PC-9 (cell line): ENCODE results near the gene SCAPER. TPM values are rescaled to one million over a fixed set of nuclear protein-coding genes. Genes with fewer than 3 reads are reported as not detected.

ENCODE experiments used
- BruUV-seq: library from RNA; stranded (reverse); fragments of 400-500 nt; replicated peaks from 2 replicates; lab custom pipeline; 2021; lab: Mats Ljungman, UMichigan
- CTCF ChIA-PET: fragments of 300-600 bp; sonication (Branson Sonifier 250); formaldehyde crosslinking; loops from one replicate; lab custom pipeline; 2022; ENCODE audit warnings: antibody characterized with exemption; lab: Charles Lee
- POLR2A ChIA-PET: fragments of 300-600 bp; sonication (Branson Sonifier 250); formaldehyde crosslinking; loops from one replicate; lab custom pipeline; 2022; ENCODE audit warnings: antibody characterized with exemption; ENCODE audit not compliant: unreplicated experiment; lab: Charles Lee
- DNase-seq, 2 experiments: peaks; one replicate each; pipeline versions ENCODE4 v3.0.0 to v3.0.0-alpha.2; 2015 to 2022; ENCODE audit warnings: mixed read lengths in 1 of 2
- H2AFZ ChIP-seq: fragments of 200-600 bp; sonication (generic); 2 replicates; pipeline ENCODE4 v1.8.1; 2017; ENCODE audit warnings: antibody characterized with exemption
- H3F3A ChIP-seq: fragments of 200-600 bp; sonication (generic); 2 replicates; pipeline ENCODE4 v1.8.1; 2017; ENCODE audit warnings: antibody characterized with exemption, mild to moderate bottlenecking, low read depth; ENCODE audit not compliant: insufficient read depth
- H3K27ac ChIP-seq: fragments of 200-600 bp; sonication (generic); 2 replicates; pipeline ENCODE4 v1.6.1; 2016; ENCODE audit warnings: mixed run types
- H3K27me3 ChIP-seq: fragments of 200-600 bp; sonication (generic); 2 replicates; pipeline ENCODE4 v1.6.1; 2016; ENCODE audit warnings: low read depth, mixed run types; ENCODE audit not compliant: insufficient read depth
- H3K36me3 ChIP-seq: fragments of 200-600 bp; sonication (generic); 2 replicates; pipeline ENCODE4 v1.6.1; 2016; ENCODE audit warnings: low read depth, mixed run types
- H3K4me1 ChIP-seq: fragments of 200-600 bp; sonication (generic); replicated peaks from 2 replicates; pipeline ENCODE4 v1.6.1; 2016; ENCODE audit warnings: mixed run types; ENCODE audit not compliant: insufficient read depth
- H3K4me2 ChIP-seq: fragments of 200-600 bp; sonication (generic); 2 replicates; pipeline ENCODE4 v1.6.1; 2017; ENCODE audit warnings: mixed run types
- H3K4me3 ChIP-seq: fragments of 200-600 bp; sonication (generic); 2 replicates; pipeline ENCODE4 v1.6.1; 2016; ENCODE audit warnings: mixed run types
- H3K79me2 ChIP-seq: fragments of 200-600 bp; sonication (generic); 2 replicates; pipeline ENCODE4 v1.6.1; 2017; ENCODE audit warnings: low read depth, mixed run types
- H3K9me2 ChIP-seq: fragments of 200-600 bp; sonication (generic); 2 replicates; pipeline ENCODE4 v1.8.1; 2017; ENCODE audit warnings: mild to moderate bottlenecking; ENCODE audit not compliant: insufficient read depth
- H3K9me3 ChIP-seq: fragments of 200-600 bp; sonication (generic); 2 replicates; pipeline ENCODE4 v1.8.1; 2016; ENCODE audit warnings: low read depth; ENCODE audit not compliant: insufficient read depth
- H4K20me1 ChIP-seq: fragments of 200-600 bp; sonication (generic); 2 replicates; pipeline ENCODE4 v1.8.1; 2017; ENCODE audit not compliant: insufficient read depth
- EZH2 ChIP-seq: fragments of 200-600 bp; sonication (generic); IDR thresholded peaks from 2 replicates; pipeline ENCODE4 v1.8.0; 2017; ENCODE audit warnings: antibody characterized with exemption, low read depth
- intact Hi-C: fragments of 100-400 bp; cut with micrococcal nuclease; formaldehyde crosslinking; loops from one replicate; pipeline ENCODE4 v1.10.0; 2022; ENCODE audit not compliant: unreplicated experiment
- total RNA-seq: library from RNA; stranded (reverse); gene quantifications from 2 replicates; pipeline ENCODE4 v1.2.3, GENCODE V29; 2021
- TF ChIP-seq, protein P1 (sequence below): fragments of 200-600 bp; sonication (generic); conservative IDR thresholded peaks from 2 replicates; pipeline ENCODE4 v1.6.1; 2017; ENCODE audit warnings: mixed run types, antibody characterized with exemption, mild to moderate bottlenecking, moderate library complexity

SCAPER gene
- total RNA-seq, 1 experiment from 2014 or later: 18.7 TPM

DNA sequence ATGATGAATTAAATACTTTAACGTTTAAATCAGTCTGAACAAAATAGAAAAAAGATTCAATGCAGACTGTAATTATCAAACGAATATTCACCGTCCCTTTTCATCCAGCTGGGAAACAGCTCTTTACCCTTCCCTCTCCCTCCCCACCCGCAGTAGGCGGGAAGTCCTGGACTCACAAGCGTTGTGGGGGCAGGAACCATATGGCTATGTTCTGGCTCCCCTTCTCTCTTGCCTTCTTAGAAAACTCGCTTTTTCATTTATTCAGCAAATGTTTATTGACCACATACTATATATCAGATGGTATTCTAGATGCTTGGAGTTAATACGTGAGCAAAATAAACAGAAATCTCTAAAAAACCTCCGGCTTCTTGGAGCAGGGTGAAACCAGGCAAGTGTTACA lies 715 bp upstream of the SCAPER start:
- peak overlapping the region; percentile 88 for H3K4me3 ChIP-seq
- peak overlapping the region; percentile 100 for H2AFZ ChIP-seq
- no peak for TF ChIP-seq EZH2
- TF ChIP-seq, protein P1, sequence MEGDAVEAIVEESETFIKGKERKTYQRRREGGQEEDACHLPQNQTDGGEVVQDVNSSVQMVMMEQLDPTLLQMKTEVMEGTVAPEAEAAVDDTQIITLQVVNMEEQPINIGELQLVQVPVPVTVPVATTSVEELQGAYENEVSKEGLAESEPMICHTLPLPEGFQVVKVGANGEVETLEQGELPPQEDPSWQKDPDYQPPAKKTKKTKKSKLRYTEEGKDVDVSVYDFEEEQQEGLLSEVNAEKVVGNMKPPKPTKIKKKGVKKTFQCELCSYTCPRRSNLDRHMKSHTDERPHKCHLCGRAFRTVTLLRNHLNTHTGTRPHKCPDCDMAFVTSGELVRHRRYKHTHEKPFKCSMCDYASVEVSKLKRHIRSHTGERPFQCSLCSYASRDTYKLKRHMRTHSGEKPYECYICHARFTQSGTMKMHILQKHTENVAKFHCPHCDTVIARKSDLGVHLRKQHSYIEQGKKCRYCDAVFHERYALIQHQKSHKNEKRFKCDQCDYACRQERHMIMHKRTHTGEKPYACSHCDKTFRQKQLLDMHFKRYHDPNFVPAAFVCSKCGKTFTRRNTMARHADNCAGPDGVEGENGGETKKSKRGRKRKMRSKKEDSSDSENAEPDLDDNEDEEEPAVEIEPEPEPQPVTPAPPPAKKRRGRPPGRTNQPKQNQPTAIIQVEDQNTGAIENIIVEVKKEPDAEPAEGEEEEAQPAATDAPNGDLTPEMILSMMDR: no peak
- DNase-seq: no peak
- no peaks in the 10 kb centered on the region for H3K9me3 ChIP-seq
- peaks cover 22% of the 10 kb centered on the region; the same call in 1 of the 2 replicates for H3K4me1 ChIP-seq
- H3K36me3 ChIP-seq: no peaks in the 10 kb centered on the region
- intact Hi-C loops: no loop called here
- no peaks in the 10 kb centered on the region; the same call in 1 of the 2 replicates for H3K79me2 ChIP-seq
- no peaks in the 10 kb centered on the region for H4K20me1 ChIP-seq
- no peaks in the 10 kb centered on the region for H3F3A ChIP-seq
- no TSS peak for BruUV-seq
- no peak overlapping the region for H3K27ac ChIP-seq
- H3K9me2 ChIP-seq: no peaks in the 10 kb centered on the region
- peak overlapping the region; percentile 95 for H3K4me2 ChIP-seq
- POLR2A ChIA-PET: no interaction called here
- H3K27me3 ChIP-seq: no peaks in the 10 kb centered on the region
- CTCF ChIA-PET: no interaction called here

DNA sequence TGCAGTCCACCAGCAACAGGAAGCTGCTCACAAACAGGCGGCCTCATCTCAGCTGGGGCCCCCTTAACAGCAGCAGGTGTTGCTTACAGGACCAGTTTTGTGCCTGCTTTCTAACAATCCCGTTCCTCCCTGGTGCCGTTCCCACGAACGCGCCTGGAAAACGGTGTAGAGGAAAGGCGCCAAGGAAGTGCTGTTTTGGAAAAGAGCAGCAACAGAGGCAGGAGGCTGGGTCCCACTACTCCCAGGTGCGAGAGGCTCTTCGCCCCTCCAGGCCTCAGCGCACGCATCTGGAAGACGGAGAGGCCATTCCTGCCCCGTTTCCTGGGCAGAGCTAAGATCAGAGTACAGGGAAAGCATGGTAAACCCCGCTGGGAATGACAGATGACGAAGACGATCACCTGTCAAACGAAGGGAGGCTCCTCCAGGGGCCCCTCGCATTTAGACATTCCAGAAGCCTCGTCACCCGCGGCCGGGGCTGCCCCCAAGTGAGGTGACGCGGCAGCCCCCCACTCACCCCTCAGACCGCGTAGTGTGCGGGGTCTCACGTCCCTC lies 603 bp downstream of the SCAPER start:
- DNase-seq: peak in 1 of 2 experiments; percentile 22
- no peak overlapping the region for H3K27ac ChIP-seq
- H2AFZ ChIP-seq: peak overlapping the region; percentile 100
- CTCF ChIA-PET: no interaction called here
- H3K4me2 ChIP-seq: peak overlapping the region; percentile 95
- H3K4me3 ChIP-seq: peak overlapping the region; percentile 88
- POLR2A ChIA-PET: no interaction called here
- intact Hi-C loops: loop anchor here (5.0 kb wide), 1 partner anchor 118 kb away; no protein-coding TSS in a partner anchor
- H4K20me1 ChIP-seq: no peaks in the 10 kb centered on the region
- no TSS peak for BruUV-seq
- peaks cover 22% of the 10 kb centered on the region; the same call in 1 of the 2 replicates for H3K4me1 ChIP-seq
- no peaks in the 10 kb centered on the region for H3K9me3 ChIP-seq
- no peaks in the 10 kb centered on the region for H3K9me2 ChIP-seq
- no peaks in the 10 kb centered on the region; the same call in 1 of the 2 replicates for H3K79me2 ChIP-seq
- no peaks in the 10 kb centered on the region for H3K27me3 ChIP-seq
- TF ChIP-seq, protein P1: no peak
- TF ChIP-seq EZH2: no peak
- H3K36me3 ChIP-seq: no peaks in the 10 kb centered on the region
- H3F3A ChIP-seq: no peaks in the 10 kb centered on the region

DNA sequence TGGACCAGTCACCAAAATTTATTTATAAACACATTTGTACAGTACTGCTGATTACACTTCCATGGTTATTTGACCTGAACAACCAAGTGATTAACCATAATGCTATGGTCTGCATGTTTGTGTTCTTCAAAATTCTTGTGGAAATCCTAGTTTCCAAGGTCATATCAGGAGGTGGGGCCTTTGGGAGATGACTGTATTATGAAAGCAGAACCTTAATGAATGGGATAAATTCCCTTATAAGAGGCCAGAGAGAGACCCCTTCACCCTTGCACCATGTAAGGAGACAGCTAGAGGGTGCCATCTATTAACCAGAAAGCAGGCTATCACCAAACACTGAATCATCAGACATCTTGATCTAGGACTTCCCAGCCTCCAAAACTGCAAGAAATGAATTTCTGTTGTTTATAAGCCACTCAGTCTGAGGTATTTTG lies 1.9 kb downstream of the SCAPER start:
- H3K4me1 ChIP-seq: peaks cover 29% of the 10 kb centered on the region
- TF ChIP-seq EZH2: no peak
- TF ChIP-seq, protein P1: peak; percentile 43
- H3K4me3 ChIP-seq: no peak overlapping the region
- H3K4me2 ChIP-seq: peak overlapping the region; percentile 95; the same call in 1 of the 2 replicates
- H3K27me3 ChIP-seq: no peaks in the 10 kb centered on the region
- BruUV-seq: TSS peak; percentile 38
- no peaks in the 10 kb centered on the region; the same call in 1 of the 2 replicates for H3K79me2 ChIP-seq
- ChIA-PET CTCF (no interaction called here), POLR2A (no interaction called here)
- no peaks in the 10 kb centered on the region for H3K36me3 ChIP-seq
- no peak overlapping the region for H2AFZ ChIP-seq
- no peaks in the 10 kb centered on the region for H4K20me1 ChIP-seq
- H3K9me2 ChIP-seq: no peaks in the 10 kb centered on the region
- H3F3A ChIP-seq: peaks cover 4% of the 10 kb centered on the region; the same call in 1 of the 2 replicates
- no peak overlapping the region for H3K27ac ChIP-seq
- H3K9me3 ChIP-seq: no peaks in the 10 kb centered on the region
- intact Hi-C loops: loop anchor here (5.0 kb wide), 1 partner anchor 119 kb away; no protein-coding TSS in a partner anchor
- no peak for DNase-seq
